Pulmonary artery endothelial cell (primary cell): ENCODE results near the gene HK1. TPM values are rescaled to one million over a fixed set of nuclear protein-coding genes. Genes with fewer than 3 reads are reported as not detected.
"Not testable (repeated sequence)": the region's sequence is repeated elsewhere in the genome, so short reads cannot be mapped to it uniquely, and the experiment has no call there.

Source experiments
- DNase-seq: peaks from one replicate; pipeline ENCODE4 v3.0.0-alpha.2; 2011; ENCODE audit warnings: low read depth, low spot score
- total RNA-seq: library from RNA; depleted of rRNA; stranded (reverse); fragments of >200 nt; gene quantifications from 2 replicates; pipeline ENCODE4 v1.2.3, GENCODE V29; 2014

Gene HK1
- total RNA-seq = 157 and 201 TPM in 2 replicates

GRCh38 chr10:69278446-69278963 lies at the start of gene HK1:
TSS of gene HK1 (plus strand) at chr10:69278496.
- DNase-seq = peak; percentile 26

GRCh38 chr10:69229616-69229916 lies 48.7 kb upstream of the HK1 start:
- no peak for DNase-seq

DNA sequence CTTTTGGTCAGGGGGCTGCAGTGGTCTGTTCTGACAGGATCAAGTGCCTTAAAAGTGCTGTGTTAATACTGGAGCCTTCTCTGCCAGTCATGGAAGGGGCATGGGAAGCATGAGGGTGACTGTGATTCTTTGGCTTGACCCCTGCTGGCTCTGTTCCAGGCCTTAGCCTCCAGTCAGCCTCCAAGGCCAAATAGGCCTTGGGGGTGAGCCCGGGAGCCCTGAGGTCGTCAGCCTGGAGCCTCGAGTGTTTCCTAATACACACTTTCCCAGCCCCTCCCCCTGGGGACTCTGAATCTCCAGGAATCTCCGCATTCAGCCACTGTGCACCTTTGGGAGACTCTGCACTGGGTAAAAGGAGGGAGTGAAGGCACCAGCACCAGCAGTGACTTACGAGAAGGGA lies 48.2 kb upstream of the HK1 start:
- no peak for DNase-seq

DNA sequence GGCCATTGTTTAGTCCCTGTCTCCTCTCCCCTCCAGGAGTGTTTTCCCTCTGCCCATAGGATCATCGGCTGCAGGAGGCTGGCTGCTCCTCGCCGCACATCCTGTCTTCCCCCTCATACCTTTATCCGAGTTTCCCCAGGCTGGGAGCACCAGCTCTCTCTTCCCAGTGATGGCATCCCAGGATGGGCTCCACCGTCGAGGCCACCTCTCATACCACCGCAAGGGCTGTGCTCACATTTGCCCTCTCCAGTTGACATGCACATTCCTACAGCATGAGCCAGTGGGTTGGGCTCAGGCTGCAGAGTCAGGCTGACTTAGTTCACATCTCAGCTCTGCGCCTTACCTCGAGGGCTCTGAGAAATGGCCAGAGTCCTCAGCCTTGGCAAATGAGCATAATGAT lies 46.0 kb upstream of the HK1 start:
- no peak for DNase-seq

DNA sequence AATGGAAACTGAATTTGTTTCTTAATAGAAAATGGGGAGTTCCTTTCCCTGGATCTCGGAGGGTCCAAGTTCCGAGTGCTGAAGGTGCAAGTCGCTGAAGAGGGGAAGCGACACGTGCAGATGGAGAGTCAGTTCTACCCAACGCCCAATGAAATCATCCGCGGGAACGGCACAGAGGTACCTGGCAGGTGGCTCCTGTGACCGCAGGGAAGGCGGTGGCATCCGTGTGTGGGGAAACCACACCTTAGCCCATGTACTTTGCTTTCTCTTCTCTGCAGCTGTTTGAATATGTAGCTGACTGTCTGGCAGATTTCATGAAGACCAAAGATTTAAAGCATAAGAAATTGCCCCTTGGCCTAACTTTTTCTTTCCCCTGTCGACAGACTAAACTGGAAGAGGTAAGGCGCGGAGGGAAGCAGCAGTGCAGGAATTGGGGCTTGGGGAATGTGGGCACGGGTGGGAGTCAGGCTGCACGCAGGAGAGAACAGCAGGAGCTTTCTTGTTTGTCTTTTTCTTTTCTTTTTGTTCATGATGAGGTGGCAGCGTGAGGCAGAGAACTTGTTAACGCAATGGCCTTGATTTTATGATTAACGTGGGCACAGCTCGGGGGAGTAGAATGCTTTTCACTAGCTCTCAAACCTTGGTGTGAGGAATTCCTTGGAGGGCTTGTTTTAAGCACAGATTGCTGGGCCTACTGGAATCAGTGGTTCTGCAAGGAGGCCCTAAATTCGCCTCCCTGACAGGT lies 45.4 kb upstream of the HK1 start:
- no peak for DNase-seq

- DNase-seq = no peak
Observed at GRCh38 chr10:69234447-69234846, 43.8 kb upstream of the HK1 start.

DNA sequence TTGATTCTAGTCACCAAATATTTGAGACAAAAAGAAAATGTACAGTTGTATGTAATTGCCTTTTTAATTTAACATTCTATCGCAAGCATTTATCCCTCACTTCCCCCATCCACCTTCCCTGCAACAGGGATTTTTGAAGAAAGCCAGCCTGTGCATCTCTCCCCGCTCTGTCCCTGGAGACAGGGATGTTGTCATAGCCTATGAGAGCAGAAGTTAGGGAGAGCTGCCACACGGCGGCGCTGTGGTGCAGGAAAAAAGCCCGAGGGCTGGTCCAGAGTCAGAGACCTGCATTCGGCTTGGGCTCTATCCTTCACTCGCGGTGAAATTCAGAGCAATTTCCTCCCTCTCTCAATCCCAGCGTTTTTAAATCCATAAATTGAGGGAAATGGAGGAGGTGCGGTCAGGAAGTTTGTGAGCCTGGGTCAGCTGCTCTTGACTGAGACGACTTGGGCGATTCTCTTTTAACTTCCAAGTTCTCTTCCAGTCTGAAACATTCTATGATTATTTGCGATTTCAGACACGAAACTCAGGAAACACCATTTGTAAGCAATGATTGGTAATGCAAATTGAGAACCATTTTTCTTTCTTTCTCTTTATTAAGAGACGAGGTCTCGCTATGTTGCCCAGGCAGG lies 40.7 kb upstream of the HK1 start:
- DNase-seq = no peak

- DNase-seq = no peak
Observed at GRCh38 chr10:69239136-69239535, 39.2 kb upstream of the HK1 start.

DNA sequence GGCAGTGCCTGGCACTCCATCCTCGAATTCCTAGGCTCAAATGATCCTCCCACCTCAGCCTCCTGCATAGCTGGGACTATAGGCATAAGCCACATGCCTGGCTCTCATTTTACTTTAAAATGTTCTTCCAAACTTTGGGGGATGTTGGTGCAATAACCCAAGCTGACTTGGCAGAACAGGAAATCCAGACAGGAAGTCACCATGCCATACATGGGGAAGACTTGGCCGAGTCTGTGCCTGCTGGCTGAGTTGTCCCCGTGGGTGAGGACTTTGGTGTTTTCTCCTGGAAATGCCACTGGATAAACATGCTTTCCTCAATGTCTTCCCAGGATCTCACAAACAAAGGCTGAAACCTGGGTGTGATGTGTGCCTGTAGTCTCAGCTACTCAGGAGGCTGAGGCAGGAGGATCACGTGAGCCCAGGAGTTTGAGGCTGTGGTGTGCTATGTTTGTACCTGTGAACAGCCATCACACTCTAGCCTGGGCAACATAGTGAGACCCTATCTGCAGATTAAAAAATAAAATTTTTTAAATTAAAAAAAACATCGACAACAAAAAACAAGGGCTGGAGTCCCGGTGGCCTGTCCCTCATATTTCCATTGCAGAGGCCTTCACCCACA lies 38.4 kb upstream of the HK1 start:
- no peak for DNase-seq

DNA sequence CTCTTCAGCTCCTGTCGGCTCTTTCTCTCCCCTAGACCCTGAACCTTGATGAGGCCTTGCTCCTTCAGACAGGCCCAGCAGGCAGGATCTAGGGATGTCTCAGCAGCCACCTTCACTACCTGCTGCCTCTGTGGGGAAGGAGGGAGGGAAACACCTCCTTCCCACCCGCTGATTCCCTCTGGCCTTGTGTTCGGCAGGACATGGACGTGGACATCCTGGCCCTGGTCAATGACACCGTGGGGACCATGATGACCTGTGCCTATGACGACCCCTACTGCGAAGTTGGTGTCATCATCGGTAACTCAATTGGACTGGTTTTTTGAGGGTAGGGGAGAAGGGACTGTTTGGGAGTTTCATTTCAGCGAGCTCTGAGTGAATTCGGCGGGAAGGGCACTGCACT lies 37.8 kb upstream of the HK1 start:
- no peak for DNase-seq

GRCh38 chr10:69241575-69241974 lies 36.7 kb upstream of the HK1 start:
- no peak for DNase-seq

DNA sequence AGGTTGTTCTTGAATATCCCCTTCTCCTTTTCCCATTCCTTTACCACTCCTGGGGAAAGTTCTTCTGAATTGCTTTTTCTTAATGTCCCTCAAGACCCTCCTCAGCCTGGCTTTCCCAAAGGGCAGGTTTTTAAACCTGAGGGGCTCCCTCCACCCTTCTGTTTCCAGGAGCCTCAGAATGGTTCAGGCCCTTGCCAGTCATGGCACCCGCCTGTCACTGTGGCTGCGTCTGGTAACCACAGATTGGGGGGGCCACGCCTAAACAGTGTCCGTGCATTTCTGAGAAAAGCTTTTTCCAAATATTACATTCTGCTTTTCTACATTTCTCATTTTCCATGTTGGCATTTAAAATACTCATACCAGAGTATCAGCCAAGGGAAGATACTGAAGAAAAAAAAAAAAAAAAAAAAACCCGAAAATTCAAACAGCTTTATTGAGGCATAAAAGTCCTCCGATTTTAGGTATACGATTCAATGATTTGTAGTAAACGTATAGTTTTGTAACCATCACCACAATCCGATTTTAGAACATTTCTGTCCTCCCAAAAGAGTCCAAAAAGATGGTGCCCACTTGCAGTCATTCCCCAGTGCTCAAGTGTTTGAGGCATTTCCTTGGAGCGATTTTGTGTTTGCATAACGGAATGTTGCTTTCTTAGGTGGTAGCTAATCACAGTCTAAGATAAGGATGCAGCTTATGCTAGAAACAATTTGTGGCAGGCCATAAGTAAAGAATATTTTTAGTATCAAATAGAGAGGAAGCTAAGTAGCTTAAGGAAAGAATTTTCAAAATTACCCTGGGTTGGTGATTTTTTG lies 36.0 kb upstream of the HK1 start:
- DNase-seq = no peak

DNA sequence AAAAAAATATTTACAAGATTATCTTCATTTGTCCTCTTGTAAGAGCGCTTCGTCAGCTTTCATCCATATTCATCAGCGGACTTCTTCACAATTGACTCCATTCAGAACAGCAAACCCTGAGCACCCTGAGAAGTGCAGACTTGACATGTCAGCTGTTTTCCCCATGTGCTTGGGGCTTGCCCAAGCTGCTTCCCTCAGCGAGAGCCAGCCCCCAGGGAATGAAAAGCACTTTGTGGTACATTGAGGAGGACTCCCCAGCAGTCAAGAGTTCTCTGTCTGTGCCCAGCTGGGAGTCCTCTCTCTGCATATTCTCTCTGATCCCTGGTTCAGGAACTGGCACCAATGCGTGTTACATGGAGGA lies 35.5 kb upstream of the HK1 start:
- no peak for DNase-seq

- no peak for DNase-seq
Observed at GRCh38 chr10:69243817-69244216, 34.5 kb upstream of the HK1 start.

GRCh38 chr10:69246036-69246435 lies 32.3 kb upstream of the HK1 start:
- no peak for DNase-seq

DNA sequence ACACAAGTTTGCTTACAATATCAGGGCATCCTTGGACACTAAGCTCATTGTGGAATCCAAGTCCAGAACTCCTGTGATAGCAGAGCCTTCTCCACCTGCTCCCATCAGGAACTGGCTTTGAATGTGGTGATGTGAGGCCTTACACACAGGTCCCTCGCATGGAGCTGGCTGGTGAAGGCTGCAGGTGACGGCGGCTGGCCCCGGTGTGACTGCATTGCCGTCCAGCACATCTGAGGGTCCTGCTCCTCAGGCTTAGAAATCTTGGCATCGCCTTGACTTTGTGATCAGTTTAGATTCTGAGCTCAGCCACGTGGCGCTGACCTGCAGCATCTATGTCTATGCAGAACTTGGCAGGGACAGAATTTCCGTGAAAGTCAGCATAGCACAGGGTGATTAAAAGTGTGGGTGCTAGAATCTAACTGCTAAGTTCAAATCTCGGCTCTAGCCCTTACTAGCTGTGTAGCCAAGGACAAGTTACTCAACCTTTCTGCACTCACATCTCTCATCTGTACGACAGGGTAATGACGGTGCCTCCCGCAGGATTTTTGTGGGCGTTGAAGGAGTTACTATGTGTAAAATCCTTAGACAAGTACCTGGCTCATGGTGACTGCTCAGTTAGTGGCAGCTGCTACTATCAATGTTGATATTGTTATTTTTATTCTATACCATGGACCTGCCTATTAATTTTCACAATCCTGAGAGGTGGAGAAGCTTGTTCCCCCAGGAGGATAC lies 31.5 kb upstream of the HK1 start:
- no peak for DNase-seq

GRCh38 chr10:69247313-69247710 lies 31.0 kb upstream of the HK1 start:
- no peak for DNase-seq

GRCh38 chr10:69248117-69248730 lies 30.1 kb upstream of the HK1 start:
- no peak for DNase-seq

DNA sequence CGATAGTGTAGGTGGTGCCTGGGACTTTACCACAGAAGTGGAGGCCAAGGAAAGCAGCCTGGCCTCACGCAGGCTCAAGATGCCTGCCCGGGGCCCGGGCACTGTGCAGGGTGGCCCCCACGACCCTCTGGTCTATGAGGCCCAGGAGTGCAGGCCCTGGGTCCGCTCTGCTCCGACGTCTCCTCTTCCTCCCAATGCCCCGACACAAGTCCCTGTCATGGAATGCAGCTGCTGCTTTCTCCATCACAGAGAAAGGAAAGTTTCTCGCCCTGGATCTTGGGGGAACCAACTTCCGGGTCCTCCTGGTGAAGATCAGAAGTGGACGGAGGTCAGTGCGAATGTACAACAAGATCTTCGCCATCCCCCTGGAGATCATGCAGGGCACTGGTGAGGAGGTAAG lies 28.3 kb upstream of the HK1 start:
- no peak for DNase-seq

- not testable (repeated sequence) for DNase-seq
Observed at GRCh38 chr10:69251417-69251816, 26.9 kb upstream of the HK1 start.

DNA sequence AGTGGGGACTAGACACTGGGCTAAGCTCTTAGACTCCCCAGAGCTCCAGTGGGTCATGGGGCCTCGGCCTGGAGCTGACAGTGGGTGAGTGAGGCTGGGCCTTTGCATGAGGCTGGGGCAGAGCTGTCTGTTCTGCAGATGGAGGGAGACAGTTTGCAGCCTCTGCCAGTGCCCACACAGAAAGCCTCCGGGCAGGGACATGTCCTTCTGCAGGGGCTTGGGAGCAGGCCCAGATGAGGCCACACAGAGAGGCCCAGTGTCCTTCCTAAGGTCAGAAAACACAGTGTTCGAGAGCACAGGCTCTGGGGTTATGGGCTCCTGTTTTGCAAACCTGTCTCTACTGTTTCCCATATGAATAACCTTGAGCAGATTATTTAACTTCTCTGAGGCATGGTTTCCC lies 25.1 kb upstream of the HK1 start:
- no peak for DNase-seq
